ENCODE measurements around the gene CYP3A7.
"Not testable (repeated sequence)": the region's sequence is repeated elsewhere in the genome, so short reads cannot be mapped to it uniquely, and the experiment has no call there.

The CYP3A7 gene

DNA sequence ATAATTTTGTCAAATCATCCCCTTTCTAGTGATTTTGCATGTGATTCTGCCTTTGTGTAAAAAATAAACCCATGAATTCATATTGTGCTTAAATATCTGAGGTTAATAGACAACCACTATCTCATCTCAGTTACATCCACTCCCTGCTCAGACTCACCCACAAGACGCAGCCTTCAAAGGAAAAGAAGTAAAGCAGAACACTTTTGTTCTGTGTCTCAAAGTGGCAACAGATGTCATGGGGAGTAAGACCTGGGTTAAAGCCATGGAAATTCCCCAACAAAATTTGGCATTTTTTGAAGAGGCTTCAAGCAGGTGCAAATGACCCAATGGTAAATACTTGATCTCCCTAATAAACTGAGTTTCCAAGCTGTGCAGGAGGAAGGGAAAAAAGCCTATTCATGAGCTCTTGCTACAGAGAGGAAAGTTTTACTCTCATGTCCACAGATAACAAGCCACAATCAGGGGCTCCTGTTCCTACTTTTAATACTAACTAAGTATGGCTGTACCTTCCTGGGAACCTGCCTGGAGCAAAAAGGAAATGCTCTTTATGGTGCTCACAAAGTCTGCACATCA lies 4.7 kb downstream of the CYP3A7 start:
- Histone ChIP-seq H3K27ac (no peak overlapping the region), H2AFZ (ENCODE audit: low read depth) (no peak overlapping the region), H3K4me2 (no peak overlapping the region), H3K4me1 (ENCODE audit: low read depth, poor library complexity, severe bottlenecking) (no peaks in the 10 kb centered on the region), H3K36me3 (ENCODE audit: insufficient read depth) (no peaks in the 10 kb centered on the region), H3K4me3 (IDR thresholded peaks at IDR 0.05; ENCODE audit: insufficient read depth, low read depth, low read length) (no peak overlapping the region), H4K20me1 (ENCODE audit: insufficient read depth) (no peaks in the 10 kb centered on the region), H3K9ac (no peak overlapping the region), H3K27me3 (ENCODE audit: insufficient read depth, low read depth) (no peaks in the 10 kb centered on the region), H3K79me2 (ENCODE audit: insufficient read depth, low read depth) (no peaks in the 10 kb centered on the region)
- TF ChIP-seq, protein P1, sequence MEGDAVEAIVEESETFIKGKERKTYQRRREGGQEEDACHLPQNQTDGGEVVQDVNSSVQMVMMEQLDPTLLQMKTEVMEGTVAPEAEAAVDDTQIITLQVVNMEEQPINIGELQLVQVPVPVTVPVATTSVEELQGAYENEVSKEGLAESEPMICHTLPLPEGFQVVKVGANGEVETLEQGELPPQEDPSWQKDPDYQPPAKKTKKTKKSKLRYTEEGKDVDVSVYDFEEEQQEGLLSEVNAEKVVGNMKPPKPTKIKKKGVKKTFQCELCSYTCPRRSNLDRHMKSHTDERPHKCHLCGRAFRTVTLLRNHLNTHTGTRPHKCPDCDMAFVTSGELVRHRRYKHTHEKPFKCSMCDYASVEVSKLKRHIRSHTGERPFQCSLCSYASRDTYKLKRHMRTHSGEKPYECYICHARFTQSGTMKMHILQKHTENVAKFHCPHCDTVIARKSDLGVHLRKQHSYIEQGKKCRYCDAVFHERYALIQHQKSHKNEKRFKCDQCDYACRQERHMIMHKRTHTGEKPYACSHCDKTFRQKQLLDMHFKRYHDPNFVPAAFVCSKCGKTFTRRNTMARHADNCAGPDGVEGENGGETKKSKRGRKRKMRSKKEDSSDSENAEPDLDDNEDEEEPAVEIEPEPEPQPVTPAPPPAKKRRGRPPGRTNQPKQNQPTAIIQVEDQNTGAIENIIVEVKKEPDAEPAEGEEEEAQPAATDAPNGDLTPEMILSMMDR (conservative IDR thresholded peaks at IDR 0.05; ENCODE audit: low read depth, low read length), result no peak

DNA sequence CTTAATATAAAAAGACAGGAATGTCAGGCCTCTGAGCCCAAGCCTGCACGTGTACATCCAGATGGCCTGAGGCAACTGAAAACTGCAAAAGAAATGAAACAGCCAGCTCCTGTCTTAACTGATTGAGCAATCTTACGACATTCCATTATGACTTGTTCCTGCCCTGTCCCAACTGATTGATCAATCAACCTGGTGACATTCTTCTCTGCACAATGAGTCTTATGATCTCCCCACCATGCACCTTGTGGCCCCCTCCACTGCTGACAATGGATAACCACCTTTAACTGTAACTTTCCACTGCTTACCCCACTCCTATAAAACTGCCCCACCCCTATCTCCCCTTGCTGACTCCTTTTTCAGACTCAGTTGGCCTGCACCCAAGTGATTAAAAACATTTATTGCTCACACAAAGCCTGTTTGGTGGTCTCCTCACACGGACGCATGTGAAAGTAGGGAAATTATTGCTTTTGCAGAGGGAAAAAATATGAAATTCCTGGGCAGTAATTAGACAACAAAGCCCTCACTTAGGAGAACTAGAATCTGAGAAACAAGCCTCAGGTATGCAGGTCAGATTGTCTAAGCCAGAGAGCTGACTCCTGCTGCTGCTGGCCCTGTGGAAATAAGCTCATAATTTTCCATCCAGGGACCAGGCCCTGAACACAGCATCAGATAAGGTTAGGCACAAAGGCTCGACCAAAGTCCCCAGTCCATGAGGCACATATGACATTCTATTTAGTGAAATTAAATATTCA lies 5.3 kb downstream of the CYP3A7 start:
- H3K9ac ChIP-seq, result no peak overlapping the region
- no peak overlapping the region for H3K4me2 ChIP-seq
- no peaks in the 10 kb centered on the region for H3K79me2 ChIP-seq (ENCODE audit: insufficient read depth, low read depth)
- no peak overlapping the region for H3K4me3 ChIP-seq (IDR thresholded peaks at IDR 0.05; ENCODE audit: insufficient read depth, low read depth, low read length)
- H3K27ac ChIP-seq, result no peak overlapping the region
- TF ChIP-seq, protein P1 (conservative IDR thresholded peaks at IDR 0.05; ENCODE audit: low read depth, low read length), result no peak
- no peaks in the 10 kb centered on the region for H3K27me3 ChIP-seq (ENCODE audit: insufficient read depth, low read depth)
- no peak overlapping the region for H2AFZ ChIP-seq (ENCODE audit: low read depth)
- no peaks in the 10 kb centered on the region for H4K20me1 ChIP-seq (ENCODE audit: insufficient read depth)
- no peaks in the 10 kb centered on the region for H3K36me3 ChIP-seq (ENCODE audit: insufficient read depth)
- no peaks in the 10 kb centered on the region for H3K4me1 ChIP-seq (ENCODE audit: low read depth, poor library complexity, severe bottlenecking)

DNA sequence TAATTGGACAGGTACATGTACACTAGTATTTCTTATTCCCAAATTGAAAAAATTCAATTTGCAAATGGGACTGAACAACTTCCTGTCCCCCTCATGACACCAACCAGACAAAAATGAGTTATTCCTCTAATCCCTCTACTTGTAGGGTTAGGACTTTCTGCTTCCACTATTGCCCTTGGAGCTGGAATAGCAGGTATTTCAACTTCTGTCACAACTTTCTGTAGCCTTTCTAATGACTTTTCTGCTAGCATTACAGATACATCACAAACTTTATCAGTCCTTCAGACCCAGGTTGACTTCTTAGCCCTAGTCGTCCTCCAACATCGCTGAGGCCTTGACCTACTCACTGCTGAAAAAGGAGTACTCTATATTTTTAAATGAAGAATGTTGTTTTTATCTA lies 6.4 kb downstream of the CYP3A7 start:
- TF ChIP-seq, protein P1 (conservative IDR thresholded peaks at IDR 0.05; ENCODE audit: low read depth, low read length), result no peak
- H3K36me3 ChIP-seq (ENCODE audit: insufficient read depth), result no peaks in the 10 kb centered on the region
- H3K27me3 ChIP-seq (ENCODE audit: insufficient read depth, low read depth), result no peaks in the 10 kb centered on the region
- no peaks in the 10 kb centered on the region for H3K4me1 ChIP-seq (ENCODE audit: low read depth, poor library complexity, severe bottlenecking)
- H2AFZ ChIP-seq (ENCODE audit: low read depth), result no peak overlapping the region
- H4K20me1 ChIP-seq (ENCODE audit: insufficient read depth), result no peaks in the 10 kb centered on the region
- H3K4me2 ChIP-seq, result no peak overlapping the region
- no peak overlapping the region for H3K4me3 ChIP-seq (IDR thresholded peaks at IDR 0.05; ENCODE audit: insufficient read depth, low read depth, low read length)
- H3K79me2 ChIP-seq (ENCODE audit: insufficient read depth, low read depth), result no peaks in the 10 kb centered on the region
- H3K9ac ChIP-seq, result no peak overlapping the region
- H3K27ac ChIP-seq, result no peak overlapping the region

DNA sequence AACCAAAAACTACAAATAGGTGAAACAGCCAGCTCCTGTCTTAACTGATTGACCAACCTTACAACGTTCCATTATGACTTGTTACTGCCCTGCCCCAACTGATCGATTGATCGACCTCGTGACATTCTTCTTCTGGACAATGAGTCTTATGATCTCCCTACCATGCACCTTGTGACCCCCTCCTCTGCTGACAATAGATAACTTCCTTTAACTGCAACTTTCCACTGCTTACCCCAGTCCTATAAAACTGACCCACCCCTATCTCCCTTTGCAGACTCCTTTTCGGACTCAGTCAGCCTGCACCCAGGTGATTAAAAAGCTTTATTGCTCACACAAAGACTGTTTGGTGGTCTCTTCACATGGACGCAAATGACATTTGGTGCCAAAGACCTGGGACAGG lies 11.8 kb downstream of the CYP3A7 start:
- H3K9ac ChIP-seq; H3K27me3 ChIP-seq (ENCODE audit: insufficient read depth, low read depth); H3K4me3 ChIP-seq (IDR thresholded peaks at IDR 0.05; ENCODE audit: insufficient read depth, low read depth, low read length); H3K36me3 ChIP-seq (ENCODE audit: insufficient read depth); H3K4me2 ChIP-seq; H3K27ac ChIP-seq; H4K20me1 ChIP-seq (ENCODE audit: insufficient read depth); H3K79me2 ChIP-seq (ENCODE audit: insufficient read depth, low read depth); H2AFZ ChIP-seq (ENCODE audit: low read depth): not testable (repeated sequence)
- peaks cover 32% of the 10 kb centered on the region for H3K4me1 ChIP-seq (ENCODE audit: low read depth, poor library complexity, severe bottlenecking)
